ENCODE data around the gene SNAP23. TPM values are rescaled to one million over a fixed set of nuclear protein-coding genes. Genes with fewer than 3 reads are reported as not detected.

Gene SNAP23
- total RNA-seq, 1 donor from 2014 or later, result 23.5 TPM

GRCh38 chr15:42491539-42492225, 3.8 kb upstream of the SNAP23 start:
- intact Hi-C loops (cut with DNase I), result no loop called here
- ATAC-seq, result no peak

GRCh38 chr15:42493679-42494078, 1.8 kb upstream of the SNAP23 start:
- DNase-seq (ENCODE audit: missing footprints), result no peak
- intact Hi-C loops (cut with DNase I), result no loop called here
- no peak for ATAC-seq

More at GRCh38 chr15:42491539-42492225, 3.8 kb upstream of the SNAP23 start:
- no peak for DNase-seq (ENCODE audit: missing footprints)

GRCh38 chr15:42494998-42495360, 455 bp upstream of the SNAP23 start:
- no peak for DNase-seq (ENCODE audit: missing footprints)
- intact Hi-C loops (cut with DNase I), result loop anchor here (5.0 kb wide), 1 partner anchor 82 kb away; the partner anchor contains the start of gene STARD9
- ATAC-seq, result peak; percentile 8

- ATAC-seq, result no peak
- intact Hi-C loops (cut with DNase I), result loop anchor here (5.0 kb wide), 1 partner anchor 79 kb away; the partner anchor contains the start of gene STARD9
- no peak for DNase-seq (ENCODE audit: missing footprints)
Measured at GRCh38 chr15:42498212-42499068, 3.0 kb downstream of the SNAP23 start.

GRCh38 chr15:42499858-42500609, 4.6 kb downstream of the SNAP23 start:
- DNase-seq (ENCODE audit: missing footprints) (no peak), ATAC-seq (no peak)
- intact Hi-C loops (cut with DNase I), result loop anchor here (5.0 kb wide), 1 partner anchor 77 kb away; the partner anchor contains the start of gene STARD9

GRCh38 chr15:42502477-42502876, 7.0 kb downstream of the SNAP23 start:
- DNase-seq (ENCODE audit: missing footprints) (no peak), ATAC-seq (no peak)
- intact Hi-C loops (cut with DNase I), result no loop called here

GRCh38 chr15:42503825-42504224, 8.4 kb downstream of the SNAP23 start:
- DNase-seq (ENCODE audit: missing footprints) (no peak), ATAC-seq (no peak)
- intact Hi-C loops (cut with DNase I), result no loop called here

- DNase-seq (ENCODE audit: missing footprints) (no peak), ATAC-seq (no peak)
- intact Hi-C loops (cut with DNase I), result no loop called here
Measured at GRCh38 chr15:42504631-42505030, 9.2 kb downstream of the SNAP23 start.

- ATAC-seq (no peak), DNase-seq (ENCODE audit: missing footprints) (no peak)
- intact Hi-C loops (cut with DNase I), result no loop called here
Measured at GRCh38 chr15:42507514-42507913, 12.1 kb downstream of the SNAP23 start.

- intact Hi-C loops (cut with DNase I), result no loop called here
- DNase-seq (ENCODE audit: missing footprints) (no peak), ATAC-seq (peak; percentile 60)
Measured at GRCh38 chr15:42508263-42508690, 12.8 kb downstream of the SNAP23 start.

- ATAC-seq, result no peak
- no peak for DNase-seq (ENCODE audit: missing footprints)
- intact Hi-C loops (cut with DNase I), result no loop called here
Measured at GRCh38 chr15:42510258-42511006, 15.0 kb downstream of the SNAP23 start.

- no peak for ATAC-seq
- DNase-seq (ENCODE audit: missing footprints), result no peak
Measured at GRCh38 chr15:42511007-42511391, 15.6 kb downstream of the SNAP23 start.

GRCh38 chr15:42523331-42523730, 27.9 kb downstream of the SNAP23 start:
- intact Hi-C loops (cut with DNase I), result no loop called here
- DNase-seq (ENCODE audit: missing footprints) (no peak), ATAC-seq (no peak)

More at GRCh38 chr15:42511007-42511391, 15.6 kb downstream of the SNAP23 start:
- intact Hi-C loops (cut with DNase I), result no loop called here

- DNase-seq (ENCODE audit: missing footprints) (no peak), ATAC-seq (no peak)
- intact Hi-C loops (cut with DNase I), result no loop called here
Measured at GRCh38 chr15:42528970-42529369, 33.5 kb downstream of the SNAP23 start.

- ATAC-seq (no peak), DNase-seq (ENCODE audit: missing footprints) (no peak)
- intact Hi-C loops (cut with DNase I), result no loop called here
Measured at GRCh38 chr15:42533246-42533645, 37.8 kb downstream of the SNAP23 start.

- intact Hi-C loops (cut with DNase I), result no loop called here
- ATAC-seq, result no peak
Measured at GRCh38 chr15:42544853-42545629, 49.6 kb downstream of the SNAP23 start.

GRCh38 chr15:42547918-42548248, 52.4 kb downstream of the SNAP23 start:
- ATAC-seq (peak; percentile 5), DNase-seq (ENCODE audit: missing footprints) (no peak)
- intact Hi-C loops (cut with DNase I), result loop anchor here (2.0 kb wide), 1 partner anchor 103 kb away; no protein-coding TSS in a partner anchor

More at GRCh38 chr15:42544853-42545629, 49.6 kb downstream of the SNAP23 start:
- no peak for DNase-seq (ENCODE audit: missing footprints)

All from Right ventricle myocardium inferior (tissue), 1 donor.